Measurements from ENCODE around the gene SIX4. TPM values are rescaled to one million over a fixed set of nuclear protein-coding genes. Genes with fewer than 3 reads are reported as not detected.

SIX4 gene
- total RNA-seq = 1 to 10 TPM; 2.0 to 3.8 (median 3.1) TPM

DNA sequence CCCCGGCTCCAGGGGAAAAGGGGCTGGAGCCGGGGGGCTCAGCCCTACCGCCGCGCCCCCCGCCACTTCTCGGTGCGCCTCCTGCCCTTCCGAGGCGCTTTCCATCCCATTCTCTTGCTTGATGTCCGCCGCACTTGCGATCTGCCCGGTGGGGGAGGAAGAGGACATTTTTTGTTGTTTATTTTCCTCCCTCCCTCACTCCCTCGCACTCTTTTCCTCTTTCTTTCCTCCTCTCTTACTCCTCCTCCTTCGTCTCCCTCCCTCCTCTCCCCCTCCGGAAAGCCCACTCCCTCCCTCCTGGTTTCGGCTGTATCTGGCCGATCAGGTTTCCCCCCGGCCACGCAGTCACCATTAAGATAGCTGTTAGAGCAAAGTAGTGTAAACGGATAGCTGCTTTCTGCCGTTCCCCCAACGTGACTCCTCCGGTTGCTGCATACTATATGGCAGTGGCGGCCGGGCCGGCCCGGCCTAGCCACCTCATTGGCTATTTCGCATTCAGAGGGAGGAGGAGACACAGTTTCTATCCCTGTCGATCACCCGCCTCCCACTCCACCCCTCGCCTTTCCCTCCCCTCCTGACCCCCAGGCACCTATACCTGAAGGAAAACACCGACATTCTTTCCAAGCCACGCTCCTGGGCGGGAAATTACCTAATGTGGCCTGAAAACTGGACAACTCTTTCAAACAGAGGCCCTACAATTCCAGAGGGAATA lies at the start of gene SIX4:
Gene SIX4, minus strand, starts transcription at position 445 of the 712 bp plus-strand sequence. Its CDS starts 277 bp downstream, at position 168.
- TF ChIP-seq, protein P1, sequence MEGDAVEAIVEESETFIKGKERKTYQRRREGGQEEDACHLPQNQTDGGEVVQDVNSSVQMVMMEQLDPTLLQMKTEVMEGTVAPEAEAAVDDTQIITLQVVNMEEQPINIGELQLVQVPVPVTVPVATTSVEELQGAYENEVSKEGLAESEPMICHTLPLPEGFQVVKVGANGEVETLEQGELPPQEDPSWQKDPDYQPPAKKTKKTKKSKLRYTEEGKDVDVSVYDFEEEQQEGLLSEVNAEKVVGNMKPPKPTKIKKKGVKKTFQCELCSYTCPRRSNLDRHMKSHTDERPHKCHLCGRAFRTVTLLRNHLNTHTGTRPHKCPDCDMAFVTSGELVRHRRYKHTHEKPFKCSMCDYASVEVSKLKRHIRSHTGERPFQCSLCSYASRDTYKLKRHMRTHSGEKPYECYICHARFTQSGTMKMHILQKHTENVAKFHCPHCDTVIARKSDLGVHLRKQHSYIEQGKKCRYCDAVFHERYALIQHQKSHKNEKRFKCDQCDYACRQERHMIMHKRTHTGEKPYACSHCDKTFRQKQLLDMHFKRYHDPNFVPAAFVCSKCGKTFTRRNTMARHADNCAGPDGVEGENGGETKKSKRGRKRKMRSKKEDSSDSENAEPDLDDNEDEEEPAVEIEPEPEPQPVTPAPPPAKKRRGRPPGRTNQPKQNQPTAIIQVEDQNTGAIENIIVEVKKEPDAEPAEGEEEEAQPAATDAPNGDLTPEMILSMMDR (IDR thresholded peaks at IDR 0.05; ENCODE audit: low read depth) = no peak

DNA sequence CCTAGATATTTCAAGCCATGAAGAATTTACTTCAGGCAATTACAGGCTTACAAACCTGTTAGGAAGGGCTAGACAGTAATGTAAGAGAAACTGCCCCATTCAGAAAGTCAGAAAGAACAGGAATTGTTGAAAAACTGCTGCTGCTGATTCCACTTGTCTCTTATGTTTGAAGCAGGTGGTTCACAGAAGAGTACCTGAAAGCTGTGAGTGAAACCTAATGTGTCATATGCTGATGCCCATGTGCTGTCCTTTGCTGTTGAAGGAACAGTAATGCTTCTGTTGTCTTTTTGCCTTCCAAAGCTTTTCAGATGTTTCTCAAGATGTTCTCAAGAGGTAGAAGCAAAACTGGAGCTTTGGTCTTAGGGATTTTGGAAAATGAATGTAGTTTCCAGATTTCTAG lies 49.4 kb upstream of the SIX4 start:
- TF ChIP-seq, protein P1 (IDR thresholded peaks at IDR 0.05; ENCODE audit: low read depth) = no peak

DNA sequence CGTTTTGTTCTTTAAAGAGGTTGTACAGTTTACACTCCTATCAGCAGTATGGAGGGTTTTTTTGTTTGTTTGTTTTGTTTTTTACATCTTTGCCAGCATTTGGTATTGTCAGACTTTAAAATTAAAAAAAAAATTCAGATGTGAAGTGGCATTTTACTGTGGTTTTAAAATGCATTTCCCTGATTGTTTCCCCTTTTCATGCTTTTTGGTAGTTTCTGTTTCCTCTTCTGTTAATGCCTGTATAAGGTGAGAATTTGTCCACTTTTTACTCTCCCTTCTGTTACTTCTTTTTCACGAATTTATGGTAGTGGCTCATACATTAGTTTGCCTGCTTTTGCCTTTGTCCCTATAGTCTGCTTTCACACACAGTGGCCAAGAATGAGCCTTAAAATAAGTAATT lies 47.0 kb upstream of the SIX4 start:
- TF ChIP-seq, protein P1 (IDR thresholded peaks at IDR 0.05; ENCODE audit: low read depth) = no peak

DNA sequence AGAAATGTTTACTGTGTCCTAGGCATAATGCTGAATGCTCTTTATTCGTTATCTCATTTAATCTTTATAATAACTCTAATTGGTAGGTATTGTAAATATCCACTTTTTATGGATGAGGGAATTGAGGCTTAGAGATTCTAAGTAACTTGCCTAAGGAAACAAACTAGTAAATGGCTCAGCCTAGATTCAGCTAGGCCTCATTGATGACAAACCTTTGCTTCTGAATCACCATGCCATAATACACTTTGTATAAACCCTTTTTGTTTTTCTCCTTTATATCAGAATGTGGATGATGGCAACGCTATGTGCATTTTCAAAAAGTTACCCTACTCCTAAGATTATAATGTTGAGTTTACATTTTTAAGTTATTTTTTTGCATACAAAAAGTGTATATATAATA lies 44.5 kb upstream of the SIX4 start:
- TF ChIP-seq, protein P1 (IDR thresholded peaks at IDR 0.05; ENCODE audit: low read depth) = no peak

DNA sequence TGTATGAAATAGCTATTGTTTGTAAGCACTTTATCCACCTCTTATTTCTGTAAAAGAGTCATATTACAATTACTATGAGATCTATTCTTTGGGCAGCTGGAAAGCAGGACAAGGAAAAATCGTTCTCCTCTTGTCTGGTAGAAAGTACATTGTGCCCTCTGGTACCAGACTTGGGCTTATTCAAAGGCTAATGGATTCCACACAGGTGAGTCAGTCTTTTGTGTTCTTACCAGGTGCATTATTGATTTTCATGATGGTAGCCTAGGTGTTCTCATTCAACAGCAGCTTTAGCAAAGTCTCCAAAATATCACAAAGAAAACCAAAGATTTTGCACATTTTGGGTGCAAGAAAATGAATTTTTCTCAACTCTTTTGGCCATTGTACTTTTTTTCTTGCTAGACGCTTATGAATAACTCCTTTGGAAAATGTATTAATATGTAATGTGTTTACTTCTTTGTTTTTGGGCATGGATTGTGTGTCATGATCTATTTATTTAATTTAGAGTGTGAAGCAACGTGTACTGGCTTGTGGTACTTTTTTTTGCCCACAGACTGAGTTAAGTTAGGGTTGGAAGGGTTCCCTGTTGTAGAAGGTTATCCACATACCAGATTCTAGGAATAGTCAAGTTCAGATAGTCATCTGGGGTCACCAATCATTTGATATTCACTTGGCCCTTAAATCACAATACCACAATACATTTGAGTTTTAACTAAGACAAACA lies 36.7 kb upstream of the SIX4 start:
- TF ChIP-seq, protein P1 (IDR thresholded peaks at IDR 0.05; ENCODE audit: low read depth) = no peak

DNA sequence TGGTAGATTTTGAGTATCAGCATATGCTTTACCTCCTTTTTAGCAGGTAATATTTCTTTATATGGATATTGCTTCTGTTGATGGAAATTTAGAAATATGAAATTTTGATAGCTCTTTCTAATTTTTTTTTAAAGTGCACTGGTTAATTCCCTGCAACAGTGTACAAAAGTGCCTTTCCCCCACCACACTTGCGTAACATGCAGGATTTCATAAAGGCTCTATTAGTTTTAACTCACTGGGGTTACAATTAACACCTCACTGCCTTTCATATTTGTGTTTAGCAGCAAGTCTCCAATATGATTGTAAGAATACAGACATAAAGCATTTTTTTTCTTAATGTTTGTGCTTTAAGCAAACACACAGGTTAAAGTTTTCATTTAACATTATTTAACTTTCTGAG lies 36.1 kb upstream of the SIX4 start:
- TF ChIP-seq, protein P1 (IDR thresholded peaks at IDR 0.05; ENCODE audit: low read depth) = no peak

DNA sequence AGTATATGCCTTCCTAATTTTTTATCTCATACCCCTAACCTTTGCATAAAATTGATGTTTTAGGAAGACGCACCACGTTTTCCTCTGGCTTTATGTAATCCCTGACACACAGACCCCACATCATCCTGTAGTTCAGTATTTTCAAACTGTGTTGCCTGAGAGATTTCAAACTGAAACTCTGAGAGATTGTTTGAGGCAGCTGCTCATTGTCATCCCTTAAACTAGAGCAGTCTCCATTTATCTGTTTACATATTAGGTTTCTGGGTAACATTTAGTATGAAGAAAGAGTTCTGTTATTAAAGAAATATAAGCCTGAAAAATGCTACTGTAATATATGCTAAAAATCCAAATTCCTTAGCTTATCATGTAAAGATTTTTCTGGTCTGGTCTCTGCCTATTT lies 34.7 kb upstream of the SIX4 start:
- TF ChIP-seq, protein P1 (IDR thresholded peaks at IDR 0.05; ENCODE audit: low read depth) = no peak

Data from subcutaneous adipose tissue (tissue), 4 donors.